ENCODE data around the gene RGS12.

Gene RGS12

DNA sequence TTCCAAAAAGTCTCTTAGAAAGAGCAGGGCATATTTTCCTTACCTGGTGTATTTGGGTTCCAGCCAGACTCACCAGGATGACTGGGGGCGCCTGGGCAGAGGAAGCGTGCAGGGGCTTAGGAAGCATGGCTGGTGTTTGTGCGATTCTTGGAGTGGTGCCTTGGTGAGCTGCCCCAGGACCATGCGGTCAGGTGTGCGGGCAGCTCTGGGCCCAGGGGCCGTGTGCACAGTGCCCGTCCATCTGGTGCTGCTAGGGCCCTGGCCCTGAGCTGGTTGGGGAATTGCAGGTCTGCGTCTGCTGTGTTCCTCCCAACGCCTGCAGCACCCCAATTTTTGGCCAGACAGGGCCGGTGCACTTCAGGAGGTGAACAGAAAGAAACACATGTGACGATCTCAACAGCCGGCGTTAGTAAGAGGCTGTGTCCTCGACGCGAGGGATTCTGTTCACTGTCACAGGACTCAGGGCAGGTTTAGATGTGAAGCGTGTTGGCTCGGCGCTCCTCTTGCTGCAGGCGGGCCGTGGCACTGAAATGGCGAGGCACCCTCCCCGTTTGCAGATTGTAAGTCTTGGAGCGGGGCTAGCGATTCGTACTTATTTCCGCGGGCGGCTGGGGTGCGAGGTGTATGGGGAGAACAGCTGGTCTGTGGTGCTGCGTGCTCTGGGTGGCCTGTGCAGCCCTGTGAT, 15.2 kb downstream of the RGS12 start:
- in situ Hi-C loops (cut with HindIII; ENCODE audit: low sequenced_read_pairs) = loop anchor here (5.0 kb wide), 1 partner anchor 64 kb away; no protein-coding TSS in a partner anchor

DNA sequence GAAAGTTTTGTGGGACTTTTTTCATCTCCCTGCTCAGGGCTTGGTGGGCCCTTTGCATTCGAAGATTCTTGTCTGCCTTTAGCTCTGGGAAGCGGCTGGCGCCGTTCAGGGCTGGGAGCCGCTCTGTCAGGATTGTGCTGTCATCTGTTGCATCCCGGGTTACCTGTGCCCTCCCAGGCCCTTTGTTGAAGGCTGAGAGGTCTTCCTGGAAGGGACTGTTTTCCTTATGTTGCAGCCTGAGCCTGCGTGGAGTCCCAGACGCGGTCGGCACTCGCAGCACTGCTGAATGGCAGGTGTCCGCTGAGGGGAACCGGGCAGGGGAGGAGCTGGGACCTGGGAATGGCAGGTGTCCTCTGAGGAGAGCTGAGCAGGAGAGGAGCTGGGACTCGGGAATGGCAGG, 15.9 kb downstream of the RGS12 start:
- in situ Hi-C loops (cut with HindIII; ENCODE audit: low sequenced_read_pairs) = loop anchor here (5.0 kb wide), 1 partner anchor 64 kb away; no protein-coding TSS in a partner anchor

DNA sequence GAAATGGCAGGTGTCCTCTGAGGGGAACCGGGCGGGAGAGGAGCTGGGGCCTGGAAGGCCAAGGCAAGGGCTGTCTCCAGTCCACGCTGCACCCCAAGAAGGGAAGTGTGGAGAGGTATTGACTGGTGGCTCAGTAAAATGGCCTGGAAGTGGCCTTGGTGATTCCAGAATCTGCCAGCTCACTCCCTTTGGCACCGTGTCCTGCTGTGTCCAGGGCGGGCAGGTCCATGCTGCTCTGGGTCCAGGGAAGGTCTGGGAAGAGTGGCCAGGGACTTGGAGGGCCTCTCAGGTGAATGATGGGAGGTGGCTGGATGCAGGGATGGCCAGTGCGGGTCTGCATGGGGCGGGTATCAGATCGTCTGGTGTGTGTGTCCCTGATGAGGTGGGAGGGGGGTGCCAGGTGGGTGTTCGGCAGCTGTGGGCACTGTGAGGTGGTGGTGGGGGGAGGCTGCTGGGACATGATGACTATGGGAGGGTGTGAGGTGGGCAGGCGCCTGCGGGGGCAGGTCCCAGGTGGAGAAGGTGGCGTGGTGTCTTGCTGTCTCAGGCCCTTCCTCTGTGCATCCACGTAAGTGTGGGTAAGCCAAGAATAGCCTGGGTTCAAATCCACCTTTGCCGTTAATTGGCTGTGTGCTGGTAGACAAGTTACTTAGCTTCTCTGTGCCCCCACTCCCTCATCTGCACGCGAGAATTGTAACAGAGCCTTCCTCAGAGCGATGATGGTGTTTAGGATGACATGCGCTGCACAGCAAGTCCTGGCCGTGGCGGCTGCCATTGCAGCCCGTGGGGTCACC, 17.7 kb downstream of the RGS12 start:
- in situ Hi-C loops (cut with HindIII; ENCODE audit: low sequenced_read_pairs) = no loop called here

DNA sequence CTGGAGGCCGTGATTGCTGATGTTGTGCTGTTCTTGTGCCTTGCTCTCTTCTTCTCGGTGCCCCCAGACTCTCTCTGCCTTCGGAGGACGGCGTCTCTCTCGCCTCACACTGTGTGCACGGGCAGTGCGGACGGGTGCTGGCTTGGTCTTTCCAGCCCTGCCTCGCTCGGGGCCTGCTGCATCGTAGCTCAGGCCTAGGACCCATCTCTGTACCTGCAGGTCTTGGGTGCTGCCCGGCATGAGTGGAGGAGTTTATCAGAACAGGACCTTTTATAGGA, 18.2 kb downstream of the RGS12 start:
- in situ Hi-C loops (cut with HindIII; ENCODE audit: low sequenced_read_pairs) = no loop called here

DNA sequence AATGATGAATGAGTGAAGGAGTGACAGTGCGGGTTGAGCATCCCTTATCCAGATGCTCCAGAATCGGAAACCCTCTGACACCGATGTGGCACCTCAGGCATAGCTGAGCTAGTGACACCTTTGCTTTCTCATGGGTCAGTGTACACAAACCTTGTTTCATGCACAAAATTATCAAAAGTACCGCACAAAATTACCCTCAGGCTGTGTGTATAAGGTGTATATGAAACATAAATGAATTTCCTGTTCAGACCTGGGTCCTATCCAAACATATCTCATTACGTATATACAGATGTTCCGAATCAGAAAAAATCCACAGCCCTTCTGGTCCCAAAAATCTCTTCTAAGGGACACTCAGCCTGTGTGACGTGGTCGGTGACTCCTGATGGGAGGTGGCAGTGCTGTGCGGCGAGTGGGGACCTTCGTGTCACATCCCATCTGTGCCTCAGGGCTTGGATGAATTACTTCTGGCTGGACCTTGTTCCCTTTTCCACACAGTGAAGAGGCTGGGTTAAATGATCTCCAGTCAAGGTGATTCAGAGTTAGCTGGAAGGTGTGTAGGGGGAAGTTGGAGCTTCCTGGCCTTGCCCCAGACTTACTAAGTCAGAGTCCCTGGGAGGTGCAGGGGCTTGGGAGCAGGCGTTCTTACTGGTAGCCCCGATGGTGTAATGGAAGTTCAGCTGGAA, 18.8 kb downstream of the RGS12 start:
- in situ Hi-C loops (cut with HindIII; ENCODE audit: low sequenced_read_pairs) = no loop called here

DNA sequence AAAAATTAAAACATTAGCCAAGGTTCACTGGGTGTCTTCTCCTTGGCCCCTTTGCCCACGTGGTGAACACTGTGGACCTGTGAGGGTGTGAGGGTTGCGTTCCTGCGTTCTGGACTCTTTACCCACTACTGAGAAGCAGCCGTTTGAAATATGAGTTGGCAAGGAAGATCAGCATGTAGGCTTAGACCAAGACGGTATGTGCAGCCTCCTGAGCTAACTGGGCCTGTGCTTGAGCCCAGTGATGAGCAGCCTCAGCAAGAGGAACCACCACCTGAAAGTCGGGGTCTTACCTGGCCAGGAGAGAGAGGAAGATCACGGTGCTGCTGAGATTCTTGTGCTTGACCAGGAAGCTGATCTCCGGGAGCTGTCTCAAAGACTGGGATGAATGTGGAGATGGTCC, 19.5 kb downstream of the RGS12 start:
- in situ Hi-C loops (cut with HindIII; ENCODE audit: low sequenced_read_pairs) = no loop called here

DNA sequence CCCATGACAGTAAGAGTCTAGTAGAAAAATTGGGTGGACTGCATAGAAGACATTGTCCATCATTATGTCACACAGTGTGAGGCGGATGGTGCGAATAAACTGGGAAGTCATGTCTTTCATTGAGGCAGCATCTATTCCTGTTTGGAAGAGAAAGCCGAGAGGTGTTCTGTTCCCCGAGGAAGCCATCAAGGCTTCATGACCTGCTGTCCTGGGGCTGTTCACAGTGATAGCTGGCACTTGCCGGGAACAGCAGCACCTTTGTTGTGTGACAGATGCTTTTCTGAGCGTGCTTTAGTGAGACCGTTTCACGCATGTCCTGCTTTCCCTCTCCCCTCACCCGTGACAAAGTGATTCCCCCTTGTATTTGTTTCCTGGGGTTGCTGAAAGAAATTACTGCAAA, 20.3 kb downstream of the RGS12 start:
- in situ Hi-C loops (cut with HindIII; ENCODE audit: low sequenced_read_pairs) = no loop called here

DNA sequence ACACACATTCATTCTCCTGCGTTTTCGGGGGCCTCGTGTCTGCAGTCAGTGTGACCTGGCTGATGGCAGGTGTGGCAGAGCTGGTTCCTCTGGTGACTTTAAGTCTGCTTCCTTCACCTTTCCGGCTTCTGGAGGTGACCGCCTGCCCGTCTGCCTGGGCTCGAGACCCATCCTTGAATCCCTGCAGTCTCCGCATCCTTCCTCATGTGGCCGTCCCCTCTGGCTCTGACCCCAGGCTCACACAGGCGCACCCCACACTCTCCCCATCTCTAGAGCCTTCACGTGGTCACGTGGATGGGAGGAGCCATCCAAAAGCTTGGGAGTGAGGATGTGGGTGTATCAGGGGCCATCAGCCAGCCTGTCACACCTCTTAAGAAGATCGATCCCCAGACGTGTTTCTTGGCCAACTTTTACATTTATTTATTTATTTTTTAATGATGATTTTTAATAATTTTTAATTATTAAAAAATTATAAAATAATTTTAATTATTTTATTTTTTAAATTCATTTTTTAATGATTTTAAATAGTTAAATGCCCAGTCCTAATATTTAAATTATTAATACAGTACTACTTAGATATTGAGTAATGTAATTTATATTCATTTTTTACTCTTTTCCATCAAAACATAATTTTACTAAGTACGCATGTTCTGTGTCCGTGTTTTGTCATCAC, 20.9 kb downstream of the RGS12 start:
- in situ Hi-C loops (cut with HindIII; ENCODE audit: low sequenced_read_pairs) = no loop called here

DNA sequence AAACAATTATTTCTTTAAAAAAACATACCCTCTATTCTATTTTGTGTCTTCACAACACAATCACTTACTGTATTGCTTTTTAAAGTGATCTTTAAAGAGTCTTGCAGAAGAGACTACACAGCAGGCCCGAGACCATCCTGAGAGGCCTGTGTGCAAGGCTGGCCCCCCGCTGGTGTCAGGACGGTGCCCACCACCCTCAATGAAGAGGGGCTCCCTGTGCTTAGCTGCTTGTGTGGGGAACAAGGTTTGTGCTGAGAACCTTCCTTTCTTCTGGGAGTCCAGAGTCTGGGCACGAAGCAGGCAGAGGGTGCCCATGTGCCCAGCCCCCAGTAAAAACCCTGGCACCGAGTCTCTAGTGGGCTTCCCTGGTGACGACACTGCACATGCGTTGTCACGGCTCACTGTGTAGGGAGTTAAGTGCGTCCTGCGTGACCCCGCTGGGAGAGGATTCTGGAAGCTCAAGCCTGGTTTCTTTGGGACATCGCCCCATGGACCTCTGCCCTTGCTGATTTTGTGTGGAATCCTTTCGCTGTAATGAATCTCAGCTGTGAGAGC, 22.0 kb downstream of the RGS12 start:
- in situ Hi-C loops (cut with HindIII; ENCODE audit: low sequenced_read_pairs) = no loop called here

DNA sequence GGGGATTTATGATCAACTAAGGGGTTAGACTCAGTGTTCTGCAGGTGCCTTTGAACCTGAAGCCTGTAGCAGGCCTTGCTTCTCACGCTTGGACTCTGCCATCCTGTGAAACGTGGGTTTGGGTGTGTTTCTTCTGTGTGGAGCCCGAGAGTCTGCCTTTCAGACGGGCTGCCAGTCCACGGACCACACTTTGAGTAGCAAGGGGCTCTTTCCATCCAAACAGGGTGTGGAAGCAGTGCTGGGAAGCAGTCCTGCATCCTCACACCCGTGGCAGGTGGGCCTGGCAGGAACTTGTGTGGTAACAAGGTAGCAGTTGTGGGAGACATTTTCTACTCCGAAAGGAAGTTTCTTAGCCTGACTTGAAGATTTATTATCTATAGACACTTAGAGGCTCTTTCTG, 22.7 kb downstream of the RGS12 start:
- in situ Hi-C loops (cut with HindIII; ENCODE audit: low sequenced_read_pairs) = no loop called here

DNA sequence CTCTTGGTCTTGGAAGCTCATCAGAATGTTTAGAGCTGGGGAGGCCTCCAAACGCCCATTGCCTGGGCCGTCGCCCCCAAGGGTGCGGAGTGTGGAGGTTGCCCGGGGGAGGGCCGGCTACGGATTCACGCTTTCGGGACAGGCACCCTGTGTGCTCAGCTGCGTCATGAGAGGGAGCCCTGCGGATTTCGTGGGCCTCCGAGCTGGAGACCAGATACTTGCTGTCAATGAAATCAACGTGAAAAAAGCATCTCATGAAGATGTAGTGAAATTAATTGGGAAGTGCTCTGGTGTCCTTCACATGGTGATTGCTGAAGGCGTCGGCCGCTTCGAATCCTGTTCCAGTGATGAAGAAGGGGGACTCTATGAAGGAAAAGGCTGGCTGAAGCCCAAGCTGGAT, 23.3 kb downstream of the RGS12 start:
- in situ Hi-C loops (cut with HindIII; ENCODE audit: low sequenced_read_pairs) = no loop called here

DNA sequence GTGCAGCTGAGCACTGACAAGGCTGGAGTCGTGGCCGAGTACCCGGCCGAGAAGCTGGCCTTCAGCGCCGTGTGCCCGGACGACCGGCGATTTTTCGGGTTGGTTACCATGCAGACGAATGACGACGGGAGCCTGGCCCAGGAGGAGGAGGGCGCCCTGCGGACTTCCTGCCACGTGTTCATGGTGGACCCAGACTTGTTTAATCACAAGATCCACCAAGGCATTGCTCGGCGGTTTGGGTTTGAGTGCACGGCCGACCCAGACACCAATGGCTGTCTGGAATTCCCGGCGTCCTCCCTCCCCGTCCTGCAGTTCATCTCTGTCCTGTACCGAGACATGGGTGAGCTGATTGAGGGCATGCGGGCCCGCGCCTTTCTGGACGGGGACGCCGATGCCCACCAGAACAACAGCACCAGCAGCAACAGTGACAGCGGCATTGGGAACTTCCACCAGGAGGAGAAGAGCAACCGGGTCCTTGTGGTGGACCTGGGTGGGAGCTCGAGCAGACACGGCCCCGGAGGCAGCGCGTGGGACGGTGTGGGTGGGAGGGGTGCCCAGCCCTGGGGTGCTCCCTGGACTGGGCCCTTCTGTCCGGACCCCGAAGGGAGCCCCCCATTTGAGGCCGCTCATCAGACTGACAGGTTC, 24.3 kb downstream of the RGS12 start:
- in situ Hi-C loops (cut with HindIII; ENCODE audit: low sequenced_read_pairs) = no loop called here

DNA sequence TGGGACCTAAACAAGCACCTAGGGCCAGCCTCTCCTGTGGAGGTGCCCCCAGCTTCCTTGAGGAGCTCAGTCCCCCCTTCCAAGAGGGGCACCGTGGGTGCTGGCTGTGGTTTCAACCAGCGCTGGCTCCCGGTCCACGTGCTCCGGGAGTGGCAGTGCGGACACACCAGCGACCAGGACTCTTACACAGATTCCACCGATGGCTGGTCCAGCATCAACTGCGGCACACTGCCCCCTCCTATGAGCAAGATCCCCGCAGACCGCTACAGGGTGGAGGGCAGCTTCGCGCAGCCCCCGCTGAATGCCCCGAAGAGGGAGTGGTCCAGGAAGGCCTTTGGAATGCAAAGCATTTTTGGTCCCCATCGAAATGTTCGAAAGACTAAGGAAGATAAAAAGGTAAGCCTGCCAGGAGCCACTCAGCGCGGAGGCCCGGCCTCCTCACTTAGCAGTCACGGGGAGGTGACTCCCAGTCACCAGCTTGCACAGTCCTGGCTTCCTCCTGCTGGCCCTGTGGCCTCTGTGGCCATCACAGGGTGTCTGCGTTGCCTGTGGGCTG, 24.9 kb downstream of the RGS12 start:
- in situ Hi-C loops (cut with HindIII; ENCODE audit: low sequenced_read_pairs) = no loop called here

DNA sequence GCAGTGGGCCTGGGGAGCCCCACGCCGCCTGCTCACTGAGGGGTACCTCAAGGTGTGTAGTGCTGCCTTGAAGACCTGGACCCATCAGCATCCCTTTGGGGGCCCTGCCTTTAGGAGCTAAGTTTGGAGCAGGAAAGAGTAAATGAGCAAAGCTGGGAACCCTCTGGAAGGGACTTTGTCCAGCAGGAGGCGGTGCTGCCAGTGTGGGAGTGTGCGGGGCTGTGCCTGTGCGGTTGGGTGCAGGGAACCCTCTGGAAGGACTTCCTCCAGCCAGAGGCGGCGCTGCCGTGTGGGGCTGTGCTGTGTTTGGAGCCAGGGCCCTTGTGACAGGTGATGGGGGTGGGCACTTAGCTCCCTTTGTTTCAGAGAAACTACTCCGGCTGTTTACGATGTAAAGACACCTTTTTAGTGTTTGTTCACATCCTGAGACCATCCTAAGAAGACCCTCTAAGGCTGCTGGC, 25.8 kb downstream of the RGS12 start:
- in situ Hi-C loops (cut with HindIII; ENCODE audit: low sequenced_read_pairs) = no loop called here

DNA sequence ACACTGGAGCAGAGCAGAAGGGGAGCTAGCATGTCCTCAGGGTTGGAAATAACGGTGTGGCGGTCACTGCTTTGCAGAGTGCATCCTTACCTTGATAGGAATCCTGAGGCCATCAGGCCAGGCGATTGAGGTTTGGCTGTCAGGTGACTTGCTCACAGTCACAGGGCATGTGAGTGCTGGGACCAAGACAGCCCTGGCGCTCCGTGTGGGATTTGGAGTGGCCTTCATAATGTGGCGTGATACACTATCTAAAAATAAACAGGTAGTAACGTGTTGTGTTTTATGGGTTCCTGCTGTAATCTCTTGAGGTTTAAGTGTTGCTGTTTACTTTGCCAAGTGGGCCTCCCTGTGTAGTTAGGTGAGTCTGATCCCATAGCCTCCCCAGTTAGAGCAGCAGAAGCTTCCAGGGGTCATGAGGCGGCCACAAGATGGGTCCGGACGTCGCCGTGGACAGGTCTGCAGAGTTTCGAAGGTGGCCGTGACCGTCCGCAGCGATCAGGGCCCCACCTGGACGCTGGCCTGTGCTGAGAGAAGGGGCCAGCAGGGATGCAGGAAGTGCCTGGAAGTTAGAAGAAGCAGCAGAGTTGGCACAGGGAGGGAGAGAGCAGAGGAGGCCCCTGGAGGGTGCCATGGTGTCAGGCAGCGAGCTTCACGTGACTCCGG, 27.7 kb downstream of the RGS12 start:
- in situ Hi-C loops (cut with HindIII; ENCODE audit: low sequenced_read_pairs) = no loop called here

DNA sequence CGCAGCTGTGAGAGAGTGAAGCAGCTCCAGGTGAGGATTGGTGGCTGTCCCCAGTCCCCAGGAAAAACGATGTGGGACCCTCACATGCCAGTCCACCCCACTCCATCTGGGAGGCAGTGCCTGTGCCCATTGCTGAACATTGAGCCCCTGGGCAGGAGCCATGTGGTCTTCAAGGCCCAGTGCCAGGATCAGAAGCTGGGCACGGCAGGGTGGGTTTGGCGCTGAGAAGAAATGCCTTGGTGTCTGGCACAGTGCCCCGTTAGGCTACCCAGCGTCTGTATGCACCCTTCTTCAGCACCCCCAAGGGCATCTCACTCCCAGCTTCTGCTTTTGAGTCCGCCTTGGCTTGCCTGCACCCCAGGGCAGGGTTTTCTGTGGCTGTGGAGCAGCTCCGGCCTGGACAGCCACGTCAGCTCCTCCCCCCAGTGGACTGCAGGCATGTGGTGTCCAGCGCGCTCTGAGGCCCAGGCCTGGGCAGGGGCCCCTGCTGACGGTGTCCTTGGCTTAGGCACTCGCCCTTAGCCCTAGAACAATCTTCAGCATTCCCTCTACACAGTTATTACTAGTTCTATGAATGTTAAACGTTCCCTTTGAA, 28.6 kb downstream of the RGS12 start:
- in situ Hi-C loops (cut with HindIII; ENCODE audit: low sequenced_read_pairs) = no loop called here

DNA sequence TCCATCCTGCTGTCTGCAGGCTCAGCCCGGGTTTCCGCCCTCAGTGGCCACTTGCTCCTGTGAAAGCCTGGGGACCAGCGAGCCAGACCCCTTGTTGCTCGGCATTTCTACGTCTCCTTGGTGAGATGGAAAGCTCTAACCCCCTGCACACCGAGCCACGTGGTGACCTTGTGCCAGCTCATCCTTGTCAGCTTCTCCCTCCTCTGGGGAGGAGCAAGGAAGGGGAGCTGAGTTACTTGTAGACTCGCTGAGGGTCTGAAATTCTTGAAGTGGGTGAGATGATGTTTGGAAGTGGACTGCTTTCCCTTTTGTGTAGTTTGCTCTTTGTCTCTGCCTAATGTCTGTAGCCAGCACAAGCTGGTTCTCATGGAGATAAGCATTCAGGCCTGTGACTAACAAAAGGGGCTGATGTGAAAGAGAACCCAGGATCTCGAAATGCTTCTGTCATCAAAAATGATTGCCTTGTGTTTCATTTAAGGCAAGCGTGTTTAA, 29.3 kb downstream of the RGS12 start:
- in situ Hi-C loops (cut with HindIII; ENCODE audit: low sequenced_read_pairs) = no loop called here

DNA sequence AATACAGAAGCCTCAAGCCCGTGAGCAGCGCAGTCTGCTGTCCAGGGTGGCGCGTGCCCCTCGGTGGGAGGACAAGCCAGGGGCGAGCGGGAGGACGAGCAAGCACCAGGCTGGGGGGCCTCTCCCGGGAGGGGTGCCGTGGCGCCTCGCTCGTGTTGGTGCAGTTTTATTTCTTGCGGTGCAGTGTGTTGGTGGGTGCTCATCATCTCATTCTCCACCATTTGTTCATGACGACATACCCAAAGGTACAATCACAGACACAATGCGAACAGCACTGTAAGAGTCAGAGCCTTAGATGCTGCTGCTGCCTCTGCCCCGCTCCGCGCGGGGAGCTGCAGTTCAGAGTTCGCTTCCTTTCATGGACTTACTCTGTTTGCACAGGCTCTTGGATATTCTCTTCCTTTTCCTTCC, 30.3 kb downstream of the RGS12 start:
- in situ Hi-C loops (cut with HindIII; ENCODE audit: low sequenced_read_pairs) = no loop called here

DNA sequence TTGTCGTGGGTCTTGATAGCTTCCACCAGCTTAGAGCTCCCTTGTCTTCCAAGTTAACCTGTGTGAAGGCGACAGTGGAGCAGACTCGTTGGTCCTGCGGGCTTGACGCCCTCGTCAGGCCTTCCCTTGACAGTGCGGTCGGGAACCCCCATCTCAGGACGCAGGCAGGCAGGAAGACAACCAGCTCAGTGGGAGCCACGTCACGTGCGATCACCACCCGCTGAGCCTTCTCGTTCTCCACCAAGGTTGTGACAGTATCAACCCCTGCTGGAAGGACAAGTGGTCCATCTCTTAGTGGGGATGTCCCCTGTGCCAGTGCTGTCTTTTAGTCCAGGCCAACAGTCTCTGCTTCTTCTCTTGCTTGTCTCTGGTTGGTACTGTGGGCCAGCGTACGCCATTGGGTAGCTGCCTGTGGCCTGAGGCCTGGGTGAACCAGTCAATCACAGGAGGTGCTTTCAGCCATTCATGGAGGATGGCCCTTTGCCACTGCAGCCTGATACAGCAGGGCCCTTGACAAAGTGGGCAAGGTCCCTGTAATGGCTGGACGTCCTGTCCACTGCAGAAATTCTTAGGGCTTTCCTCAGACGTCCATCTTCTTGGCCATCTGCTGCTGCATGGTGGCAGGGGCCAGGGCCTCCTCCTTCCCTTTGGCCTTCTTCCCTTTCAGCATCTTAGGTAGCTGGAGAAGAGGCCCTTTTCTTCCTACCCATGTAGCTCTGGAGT, 31.4 kb downstream of the RGS12 start:
- in situ Hi-C loops (cut with HindIII; ENCODE audit: low sequenced_read_pairs) = no loop called here

Measured in endothelial cell of hepatic sinusoid (primary cell).